Measurements from ENCODE around the gene MMEL1.

GRCh38 chr1:2566101-2567045 is 66.4 kb downstream of the MMEL1 start:
- TF ChIP-seq CTCF (IDR thresholded peaks at IDR 0.05): no peak
- TF ChIP-seq POLR2A (IDR thresholded peaks at IDR 0.05): no peak

All from heart left ventricle (tissue), 13 donors.